Neuronal stem cell (in vitro differentiated cells): ENCODE measurements around the gene IL1RAPL2.

ENCODE experiments used
- DNase-seq: peaks from one replicate; pipeline ENCODE4 v3.0.0-alpha.2; 2013; ENCODE audit warnings: low spot score
- H2AFZ ChIP-seq: one replicate; pipeline ENCODE4 v1.6.1; 2013; ENCODE audit warnings: mild to moderate bottlenecking, low read length, inconsistent platforms
- H2AK5ac ChIP-seq: 2 replicates; pipeline ENCODE4 v1.6.1; 2013; ENCODE audit warnings: low read depth, mild to moderate bottlenecking, inconsistent platforms, low read length, moderate library complexity, mixed read lengths
- H2BK120ac ChIP-seq: 2 replicates; pipeline ENCODE4 v1.6.1; 2013; ENCODE audit warnings: low read depth, mild to moderate bottlenecking, inconsistent platforms, low read length, moderate library complexity, mixed read lengths
- H2BK12ac ChIP-seq: one replicate; pipeline ENCODE4 v1.6.1; 2013; ENCODE audit warnings: low read length, inconsistent platforms
- H2BK15ac ChIP-seq: 2 replicates; pipeline ENCODE4 v1.6.1; 2013; ENCODE audit warnings: mild to moderate bottlenecking, low read length, inconsistent platforms, mixed read lengths
- H2BK5ac ChIP-seq: one replicate; pipeline ENCODE4 v1.6.1; 2013; ENCODE audit warnings: inconsistent platforms, mild to moderate bottlenecking, low read length, moderate library complexity
- H3K14ac ChIP-seq: one replicate; pipeline ENCODE4 v1.6.1; 2013; ENCODE audit warnings: low read length, inconsistent platforms
- H3K18ac ChIP-seq: 2 replicates; pipeline ENCODE4 v1.6.1; 2013; ENCODE audit warnings: low read length, inconsistent platforms
- H3K23ac ChIP-seq: 2 replicates; pipeline ENCODE4 v1.6.1; 2013; ENCODE audit warnings: low read depth, mild to moderate bottlenecking, mixed read lengths, low read length, inconsistent platforms; ENCODE audit not compliant: poor library complexity
- H3K27ac ChIP-seq: replicated peaks from 3 replicates; pipeline ENCODE4 v1.5.1; 2013; ENCODE audit warnings: low read length, inconsistent platforms
- H3K27me3 ChIP-seq, 3 experiments: 2 replicates each; pipeline ENCODE4 v1.6.1; 2013; ENCODE audit warnings: low read length in 3 of 3, mild to moderate bottlenecking in 2 of 3, inconsistent platforms in 1 of 3, low read depth in 1 of 3, mixed read lengths in 1 of 3, moderate library complexity in 1 of 3; ENCODE audit not compliant: control insufficient read depth in 3 of 3, insufficient read depth in 3 of 3
- H3K36me3 ChIP-seq, 2 donors: replicated peaks in 1 of 2; 2 replicates each; pipeline ENCODE4 v1.6.1; 2013; ENCODE audit warnings: low read length in 2 of 2; ENCODE audit not compliant: control insufficient read depth in 2 of 2, insufficient read depth in 2 of 2
- H3K4ac ChIP-seq: 2 replicates; pipeline ENCODE4 v1.6.1; 2013; ENCODE audit warnings: inconsistent platforms, mild to moderate bottlenecking, low read length, moderate library complexity
- H3K4me1 ChIP-seq, 2 donors: 1 replicate in 1 of 2; 2 replicates in 1 of 2; pipeline ENCODE4 v1.6.1; 2013; ENCODE audit warnings: low read length in 2 of 2, low read depth in 1 of 2; ENCODE audit not compliant: control insufficient read depth in 2 of 2, insufficient read depth in 1 of 2
- H3K4me2 ChIP-seq: one replicate; pipeline ENCODE4 v1.6.1; 2013; ENCODE audit warnings: mild to moderate bottlenecking, low read length, inconsistent platforms; ENCODE audit not compliant: insufficient read depth, poor library complexity, severe bottlenecking
- H3K4me3 ChIP-seq, 2 donors: 2 replicates each; pipeline ENCODE4 v1.5.1; 2013; ENCODE audit warnings: low read length in 2 of 2, mild to moderate bottlenecking in 2 of 2, inconsistent platforms in 1 of 2, moderate library complexity in 1 of 2
- H3K79me1 ChIP-seq: one replicate; pipeline ENCODE4 v1.6.1; 2013; ENCODE audit warnings: low read depth, mild to moderate bottlenecking, inconsistent platforms, low read length, moderate library complexity
- H3K9ac ChIP-seq: one replicate; pipeline ENCODE4 v1.6.1; 2013; ENCODE audit warnings: mild to moderate bottlenecking, low read depth, low read length, inconsistent platforms; ENCODE audit not compliant: poor library complexity
- H3K9me3 ChIP-seq, 2 donors: replicated peaks in 1 of 2; 2 replicates each; pipeline versions ENCODE3 to v1.6.1; 2013; ENCODE audit warnings: low read length in 2 of 2, mild to moderate bottlenecking in 2 of 2, inconsistent platforms in 1 of 2, low read depth in 1 of 2, mixed read lengths in 1 of 2, moderate library complexity in 1 of 2; ENCODE audit not compliant: control insufficient read depth in 2 of 2, insufficient read depth in 1 of 2
- H4K8ac ChIP-seq: one replicate; pipeline ENCODE4 v1.6.1; 2013; ENCODE audit warnings: low read depth, mild to moderate bottlenecking, inconsistent platforms, low read length, moderate library complexity
- H4K91ac ChIP-seq: one replicate; pipeline ENCODE4 v1.6.1; 2013; ENCODE audit warnings: low read length, low read depth, mild to moderate bottlenecking, inconsistent platforms; ENCODE audit not compliant: poor library complexity
- WGBS, 2 donors: extraction: QIAGEN DNeasy Blood & Tissue Kit; methylation state at CpG; one replicate each; pipeline ENCODE4 v1.1.7; 2013; ENCODE audit warnings: missing lambda C conversion rate in 2 of 2, mixed read lengths in 1 of 2; ENCODE audit not compliant: insufficient read length in 2 of 2, insufficient replicate concordance in 1 of 2; ENCODE audit errors: extremely low coverage in 2 of 2; 5-methylcytosine and 5-hydroxymethylcytosine counted together

Gene IL1RAPL2

DNA sequence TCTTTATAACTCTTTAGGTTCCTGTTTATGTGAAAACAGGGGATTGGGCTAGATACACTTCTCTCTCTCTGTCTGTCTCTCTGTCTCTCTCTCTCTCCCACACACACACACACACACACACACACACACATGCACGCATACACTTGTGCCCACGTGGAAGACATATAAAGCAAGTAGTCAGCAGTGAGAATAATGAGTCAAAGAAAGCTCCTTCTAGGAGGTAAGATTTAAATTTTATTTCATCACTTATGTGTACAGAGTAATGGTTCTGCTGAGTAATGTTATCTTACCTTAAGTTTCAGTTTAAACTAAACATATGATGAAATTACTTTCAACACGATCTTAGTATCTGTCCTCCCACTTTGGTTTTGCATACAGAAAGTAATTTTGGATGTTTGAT is 897.5 kb downstream of the IL1RAPL2 start:
- Histone ChIP-seq H3K4ac (no peak overlapping the region), H3K4me2 (no peak overlapping the region), H4K8ac (no peak overlapping the region), H3K14ac (no peak overlapping the region), H3K36me3 (no peaks in the 10 kb centered on the region), H2AK5ac (no peak overlapping the region), H3K4me3 (no peak overlapping the region), H2AFZ (no peak overlapping the region), H3K18ac (no peak overlapping the region), H2BK15ac (no peak overlapping the region), H3K27ac (no peak overlapping the region), H2BK12ac (no peak overlapping the region), H3K9me3 (no peaks in the 10 kb centered on the region), H3K4me1 (no peaks in the 10 kb centered on the region), H2BK5ac (no peak overlapping the region), H4K91ac (no peak overlapping the region), H2BK120ac (no peak overlapping the region), H3K9ac (no peak overlapping the region), H3K79me1 (no peaks in the 10 kb centered on the region), H3K23ac (no peak overlapping the region), H3K27me3 (no peaks in the 10 kb centered on the region)
- WGBS, 2 donors, result no CpG with 5 or more reads among the region's 3 CpGs
- DNase-seq, result no peak

DNA sequence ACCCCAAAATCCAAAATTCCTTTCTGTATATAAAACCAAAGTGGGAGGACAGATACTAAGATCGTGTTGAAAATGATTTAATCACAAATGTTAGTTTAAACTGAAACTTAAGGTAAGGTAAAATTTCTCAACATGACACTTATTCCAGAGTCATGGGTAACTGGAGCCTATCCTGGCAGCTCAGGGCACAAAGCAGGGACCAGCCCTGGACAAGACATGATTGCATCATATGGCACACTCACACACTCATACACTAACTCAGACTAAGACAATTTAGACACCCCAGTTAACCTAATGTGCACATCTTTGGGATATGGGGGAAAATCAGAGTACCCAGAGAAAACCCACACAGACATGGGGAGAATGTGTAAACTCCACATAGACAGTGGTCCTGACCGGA is 898.6 kb downstream of the IL1RAPL2 start:
- no peak overlapping the region for H2BK15ac ChIP-seq
- H2AK5ac ChIP-seq, result no peak overlapping the region
- H3K9ac ChIP-seq, result no peak overlapping the region
- no peaks in the 10 kb centered on the region for H3K79me1 ChIP-seq
- no peak overlapping the region for H3K27ac ChIP-seq
- H2BK12ac ChIP-seq, result no peak overlapping the region
- H2AFZ ChIP-seq, result no peak overlapping the region
- DNase-seq, result no peak
- H3K4me1 ChIP-seq, result no peaks in the 10 kb centered on the region
- no peaks in the 10 kb centered on the region for H3K27me3 ChIP-seq
- H3K9me3 ChIP-seq, result no peaks in the 10 kb centered on the region
- H4K91ac ChIP-seq, result no peak overlapping the region
- no peak overlapping the region for H3K18ac ChIP-seq
- H4K8ac ChIP-seq, result no peak overlapping the region
- H2BK5ac ChIP-seq, result no peak overlapping the region
- H3K14ac ChIP-seq, result no peak overlapping the region
- H3K36me3 ChIP-seq, result no peaks in the 10 kb centered on the region
- no CpG with 5 or more reads among the region's 2 CpGs for WGBS, 2 donors
- no peak overlapping the region for H3K4ac ChIP-seq
- H3K4me3 ChIP-seq, result no peak overlapping the region
- no peak overlapping the region for H3K23ac ChIP-seq
- H2BK120ac ChIP-seq, result no peak overlapping the region
- no peak overlapping the region for H3K4me2 ChIP-seq

DNA sequence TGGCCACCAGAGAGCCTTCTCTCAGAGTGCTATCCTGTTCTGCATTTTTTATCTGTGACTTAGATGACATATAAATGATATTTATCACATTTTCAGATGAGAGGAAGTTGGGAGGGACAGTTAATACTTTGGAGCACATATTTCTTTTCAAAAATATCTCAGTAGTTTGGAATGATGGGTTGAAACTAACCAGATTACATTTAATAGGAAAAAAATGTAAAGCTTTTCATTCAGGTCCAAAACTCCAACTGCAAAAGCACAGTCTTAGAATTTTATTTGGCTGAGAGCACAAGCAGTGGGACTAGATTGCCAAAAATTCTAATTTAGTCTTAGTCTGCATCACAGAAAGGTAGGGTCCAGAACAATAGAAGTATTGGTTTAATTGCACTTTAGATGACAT is 902.7 kb downstream of the IL1RAPL2 start:
- Histone ChIP-seq H3K14ac (no peak overlapping the region), H2AK5ac (no peak overlapping the region), H3K27me3 (no peaks in the 10 kb centered on the region), H3K4me2 (no peak overlapping the region), H3K4me3 (no peak overlapping the region), H3K27ac (no peak overlapping the region), H3K23ac (no peak overlapping the region), H3K79me1 (no peaks in the 10 kb centered on the region), H3K9me3 (no peaks in the 10 kb centered on the region), H2BK15ac (no peak overlapping the region), H3K4ac (no peak overlapping the region), H4K91ac (no peak overlapping the region), H2AFZ (no peak overlapping the region), H3K4me1 (no peaks in the 10 kb centered on the region), H4K8ac (no peak overlapping the region), H2BK12ac (no peak overlapping the region), H2BK120ac (no peak overlapping the region), H3K9ac (no peak overlapping the region), H3K18ac (no peak overlapping the region), H2BK5ac (no peak overlapping the region), H3K36me3 (no peaks in the 10 kb centered on the region)
- no peak for DNase-seq

DNA sequence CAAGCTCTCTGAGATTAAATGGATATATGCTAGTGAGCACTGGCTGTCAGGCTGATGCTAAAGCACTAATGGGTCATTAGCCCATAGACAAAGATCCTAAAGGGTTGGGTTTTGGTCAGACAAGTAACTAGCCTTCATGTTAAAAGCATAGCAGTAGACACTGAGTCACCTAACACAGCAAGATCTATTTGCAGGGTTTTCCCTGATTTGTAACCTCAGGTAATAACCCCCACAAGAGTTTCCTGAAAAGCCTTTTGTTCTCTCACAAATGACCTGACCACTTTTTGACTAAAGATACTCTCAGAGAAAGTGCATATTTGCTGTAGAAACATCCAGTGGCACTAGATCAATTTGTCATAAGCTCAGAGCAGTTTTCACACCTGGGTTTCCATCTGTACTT is 905.6 kb downstream of the IL1RAPL2 start:
- Histone ChIP-seq H3K4me1 (no peaks in the 10 kb centered on the region), H2BK15ac (no peak overlapping the region), H3K9me3 (no peaks in the 10 kb centered on the region), H3K27ac (no peak overlapping the region), H2BK120ac (no peak overlapping the region), H3K4me2 (no peak overlapping the region), H3K27me3 (no peaks in the 10 kb centered on the region), H3K9ac (no peak overlapping the region), H3K23ac (no peak overlapping the region), H4K8ac (no peak overlapping the region), H2AK5ac (no peak overlapping the region), H3K18ac (no peak overlapping the region), H3K4me3 (no peak overlapping the region), H3K79me1 (no peaks in the 10 kb centered on the region), H3K36me3 (no peaks in the 10 kb centered on the region), H4K91ac (no peak overlapping the region), H2BK5ac (no peak overlapping the region), H2BK12ac (no peak overlapping the region), H3K4ac (no peak overlapping the region), H2AFZ (no peak overlapping the region), H3K14ac (no peak overlapping the region)
- no peak for DNase-seq
